Measurements from ENCODE around the gene IL21.
A peak's percentile ranks its signal among the peaks of the same experiment; 100 is the strongest.
"Not testable (repeated sequence)": the region's sequence is repeated elsewhere in the genome, so short reads cannot be mapped to it uniquely, and the experiment has no call there.

Gene IL21

DNA sequence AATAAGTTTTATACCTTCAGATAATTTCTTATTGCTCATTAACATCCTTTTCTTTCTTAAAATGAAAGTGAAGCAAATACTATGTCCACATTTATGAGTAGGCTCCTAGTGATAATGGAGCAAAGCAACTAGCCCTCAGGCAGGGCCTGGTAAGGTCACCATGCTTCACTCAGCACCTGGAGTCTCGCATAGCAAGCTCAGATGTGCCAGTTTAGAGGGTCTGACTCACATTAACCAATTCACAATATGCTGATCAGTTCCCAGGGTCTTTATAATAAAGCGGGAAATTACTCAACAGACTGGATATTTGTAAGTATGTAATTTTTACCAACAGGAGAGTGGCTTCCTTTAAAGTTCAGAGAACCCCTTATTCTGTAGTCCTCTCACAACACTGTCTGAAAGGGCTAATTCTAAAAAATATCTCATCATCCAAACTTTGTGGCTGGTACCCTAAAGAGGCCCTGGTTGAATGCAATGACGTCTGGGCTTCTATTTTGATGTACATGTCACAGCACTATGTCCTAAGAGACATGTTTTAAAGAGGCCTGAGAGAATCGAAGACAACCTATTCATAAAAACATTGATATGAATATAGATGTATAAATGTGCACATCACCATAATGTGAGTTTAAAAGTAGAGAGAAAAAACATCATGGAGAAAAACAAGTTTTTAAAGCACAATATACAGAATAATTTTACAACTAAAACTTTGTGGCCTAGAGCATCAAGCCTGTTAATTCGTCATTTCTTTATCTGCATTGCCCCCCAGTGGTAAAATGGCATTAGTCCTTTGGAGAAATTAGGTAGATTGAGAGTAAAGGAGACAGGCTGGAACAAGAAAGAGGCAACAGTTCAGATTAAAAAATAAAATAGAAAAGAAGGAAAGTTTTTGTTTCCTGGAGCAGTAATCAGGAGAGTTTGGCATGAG lies 44.3 kb downstream of the IL21 start:
- peak; percentile 36 to 45 for DNase-seq

- not testable (repeated sequence) for DNase-seq
Measured at GRCh38 chr4:122574347-122574746, 46.5 kb downstream of the IL21 start.

- DNase-seq = no peak
Measured at GRCh38 chr4:122562449-122562848, 58.4 kb downstream of the IL21 start.
